ENCODE data around the gene PARVG.

- no peak for TF ChIP-seq CTCF (IDR thresholded peaks at IDR 0.05; ENCODE audit: insufficient read depth, low read depth, low read length)
- no peak for TF ChIP-seq EZH2 (IDR thresholded peaks at IDR 0.05; ENCODE audit: insufficient read depth, low read length)
Observed at GRCh38 chr22:44186121-44186510, 5.4 kb downstream of the PARVG start.
